ENCODE data around the gene MAFG.
A peak's percentile ranks its signal among the peaks of the same experiment; 100 is the strongest.

GRCh38 chr17:81927152-81927652, 333 bp downstream of the MAFG start:
- TF ChIP-seq CTCF (IDR thresholded peaks at IDR 0.05) = peak in 1 of 6 experiments; percentile 3
- no peak for TF ChIP-seq EP300 (IDR thresholded peaks at IDR 0.05)

Data from upper lobe of left lung (tissue), 4 donors.